Measurements from ENCODE around the gene HYAL3. TPM values are rescaled to one million over a fixed set of nuclear protein-coding genes. Genes with fewer than 3 reads are reported as not detected.
A peak's percentile ranks its signal among the peaks of the same experiment; 100 is the strongest.

Gene HYAL3
- total and polyA plus RNA-seq, 2 experiments from 2014 or later: 7.6 to 9.6 TPM

GRCh38 chr3:50267280-50267913 lies 31.8 kb downstream of the HYAL3 start:
- Histone ChIP-seq H3K4me1 (ENCODE audit: insufficient read depth) (peaks cover 43% of the 10 kb centered on the region), H3K9me2 (ENCODE audit: insufficient read depth) (no peaks in the 10 kb centered on the region), H4K20me1 (ENCODE audit: insufficient read depth) (no peaks in the 10 kb centered on the region), H3K4me3 (peak overlapping the region; percentile 65), H2AFZ (peak overlapping the region; percentile 67), H3K36me3 (ENCODE audit: low read depth) (no peaks in the 10 kb centered on the region), H3K4me2 (ENCODE audit: unreplicated experiment) (peak overlapping the region; percentile 63), H3K27me3 (replicated peaks; ENCODE audit: insufficient read depth) (no peaks in the 10 kb centered on the region), H3K9me3 (ENCODE audit: low read depth) (no peaks in the 10 kb centered on the region), H3K79me2 (ENCODE audit: insufficient read depth) (no peaks in the 10 kb centered on the region), H3K9ac (peak overlapping the region; percentile 71), H3K27ac (no peak overlapping the region), H3F3A (ENCODE audit: insufficient read depth) (peaks cover 13% of the 10 kb centered on the region; the same call in 1 of the 2 replicates)
- WGBS, 2 experiments (ENCODE audit: low coverage in 1 of 2, low lambda C conversion rate in 2 of 2, missing lambda C conversion rate in 2 of 2): 8 to 9% methylated on average over 17 to 22 of the region's 22 CpGs
- peak; percentile 60 for DNase-seq
- no peak for TF ChIP-seq EZH2phosphoT487 (IDR thresholded peaks at IDR 0.05; ENCODE audit: insufficient read depth, low read depth)
- TF ChIP-seq EZH2 (IDR thresholded peaks at IDR 0.05; ENCODE audit: insufficient read depth, poor library complexity, severe bottlenecking): no peak
- in situ Hi-C loops (cut with MboI): no loop called here

DNA sequence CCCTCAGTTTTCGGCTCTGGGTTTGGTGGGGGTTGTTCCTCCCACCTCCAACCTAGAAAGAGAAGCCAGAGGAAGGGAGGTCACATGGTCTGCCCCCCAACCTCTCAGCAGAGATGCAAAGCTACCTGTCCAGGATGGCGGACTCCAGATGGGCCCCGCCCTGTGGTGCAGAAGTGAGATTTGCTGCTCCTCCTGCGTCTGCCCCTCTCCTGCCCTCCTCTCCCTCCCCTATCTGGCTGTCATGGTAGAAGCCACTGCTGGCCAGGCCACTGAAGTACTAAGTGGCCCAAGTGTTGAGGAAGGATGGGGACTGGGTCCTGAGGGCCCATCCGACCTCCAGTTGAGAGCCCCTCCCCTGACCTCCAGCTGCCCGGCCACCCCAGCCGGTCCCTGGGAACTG lies 32.4 kb downstream of the HYAL3 start:
- TF ChIP-seq EZH2 (IDR thresholded peaks at IDR 0.05; ENCODE audit: insufficient read depth, poor library complexity, severe bottlenecking) (no peak), EZH2phosphoT487 (IDR thresholded peaks at IDR 0.05; ENCODE audit: insufficient read depth, low read depth) (no peak)
- H3K79me2 ChIP-seq (ENCODE audit: insufficient read depth): no peaks in the 10 kb centered on the region
- H4K20me1 ChIP-seq (ENCODE audit: insufficient read depth): no peaks in the 10 kb centered on the region
- no peaks in the 10 kb centered on the region for H3K36me3 ChIP-seq (ENCODE audit: low read depth)
- no peaks in the 10 kb centered on the region for H3K27me3 ChIP-seq (replicated peaks; ENCODE audit: insufficient read depth)
- H3K27ac ChIP-seq: no peak overlapping the region
- H3K4me3 ChIP-seq: peak overlapping the region; percentile 65
- peak overlapping the region; percentile 63 for H3K4me2 ChIP-seq (ENCODE audit: unreplicated experiment)
- in situ Hi-C loops (cut with MboI): no loop called here
- DNase-seq: no peak
- no peaks in the 10 kb centered on the region for H3K9me3 ChIP-seq (ENCODE audit: low read depth)
- no peak overlapping the region; the same call in 1 of the 2 replicates for H2AFZ ChIP-seq
- H3K9me2 ChIP-seq (ENCODE audit: insufficient read depth): no peaks in the 10 kb centered on the region
- H3F3A ChIP-seq (ENCODE audit: insufficient read depth): peaks cover 13% of the 10 kb centered on the region; the same call in 1 of the 2 replicates
- peak overlapping the region; percentile 71 for H3K9ac ChIP-seq
- peaks cover 43% of the 10 kb centered on the region for H3K4me1 ChIP-seq (ENCODE audit: insufficient read depth)
- 54 to 57% methylated on average over 7 of the region's 7 CpGs for WGBS, 2 experiments (ENCODE audit: low coverage in 1 of 2, low lambda C conversion rate in 2 of 2, missing lambda C conversion rate in 2 of 2)

- no peaks in the 10 kb centered on the region for H3K36me3 ChIP-seq (ENCODE audit: low read depth)
Measured at GRCh38 chr3:50266017-50266416, 33.2 kb downstream of the HYAL3 start.

DNA sequence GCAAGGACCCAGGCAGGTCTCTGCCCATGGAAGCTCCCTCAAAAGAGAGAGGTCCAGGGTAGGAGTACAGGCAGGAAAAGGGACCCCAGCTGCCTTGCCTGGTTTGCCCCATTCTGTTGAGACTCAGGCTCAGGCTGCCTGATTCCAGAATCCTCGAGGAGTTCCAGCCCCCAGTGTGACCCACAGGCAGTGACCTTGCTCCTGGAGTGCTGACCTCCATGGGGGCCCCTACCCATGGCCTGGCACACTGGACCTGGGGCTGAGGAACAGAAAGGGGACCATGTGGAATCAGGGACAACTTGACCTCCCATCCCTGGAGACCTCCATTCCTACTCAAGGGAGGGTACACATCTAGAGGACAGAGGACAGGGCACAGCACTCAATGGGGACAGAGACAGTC lies 33.6 kb downstream of the HYAL3 start:
- TF ChIP-seq EZH2 (IDR thresholded peaks at IDR 0.05; ENCODE audit: insufficient read depth, poor library complexity, severe bottlenecking): no peak
- no peak for TF ChIP-seq EZH2phosphoT487 (IDR thresholded peaks at IDR 0.05; ENCODE audit: insufficient read depth, low read depth)
- H3K4me1 ChIP-seq (ENCODE audit: insufficient read depth): peaks cover 42% of the 10 kb centered on the region

More at GRCh38 chr3:50266017-50266416, 33.2 kb downstream of the HYAL3 start:
- TF ChIP-seq EZH2 (IDR thresholded peaks at IDR 0.05; ENCODE audit: insufficient read depth, poor library complexity, severe bottlenecking) (no peak), EZH2phosphoT487 (IDR thresholded peaks at IDR 0.05; ENCODE audit: insufficient read depth, low read depth) (no peak)
- no peaks in the 10 kb centered on the region for H3K79me2 ChIP-seq (ENCODE audit: insufficient read depth)
- H3K9ac ChIP-seq: no peak overlapping the region
- H2AFZ ChIP-seq: no peak overlapping the region
- no peak overlapping the region for H3K27ac ChIP-seq
- peaks cover 43% of the 10 kb centered on the region for H3K4me1 ChIP-seq (ENCODE audit: insufficient read depth)
- 54 to 56% methylated on average over 6 of the region's 6 CpGs for WGBS, 2 experiments (ENCODE audit: low coverage in 1 of 2, low lambda C conversion rate in 2 of 2, missing lambda C conversion rate in 2 of 2)
- H3K4me3 ChIP-seq: no peak overlapping the region
- in situ Hi-C loops (cut with MboI): no loop called here
- H3K27me3 ChIP-seq (replicated peaks; ENCODE audit: insufficient read depth): no peaks in the 10 kb centered on the region
- no peak for DNase-seq
- peaks cover 13% of the 10 kb centered on the region; the same call in 1 of the 2 replicates for H3F3A ChIP-seq (ENCODE audit: insufficient read depth)
- H3K4me2 ChIP-seq (ENCODE audit: unreplicated experiment): no peak overlapping the region
- no peaks in the 10 kb centered on the region for H4K20me1 ChIP-seq (ENCODE audit: insufficient read depth)
- no peaks in the 10 kb centered on the region for H3K9me2 ChIP-seq (ENCODE audit: insufficient read depth)
- no peaks in the 10 kb centered on the region for H3K9me3 ChIP-seq (ENCODE audit: low read depth)

More for the DNA sequence above, 33.6 kb downstream of the HYAL3 start:
- H3K9ac ChIP-seq: no peak overlapping the region
- no peaks in the 10 kb centered on the region for H3K79me2 ChIP-seq (ENCODE audit: insufficient read depth)
- no peaks in the 10 kb centered on the region for H4K20me1 ChIP-seq (ENCODE audit: insufficient read depth)
- no peaks in the 10 kb centered on the region for H3K36me3 ChIP-seq (ENCODE audit: low read depth)
- H3K9me3 ChIP-seq (ENCODE audit: low read depth): no peaks in the 10 kb centered on the region
- H3K4me2 ChIP-seq (ENCODE audit: unreplicated experiment): no peak overlapping the region
- 0 to 6% methylated on average over 1 of the region's 1 CpG for WGBS, 2 experiments (ENCODE audit: low coverage in 1 of 2, low lambda C conversion rate in 2 of 2, missing lambda C conversion rate in 2 of 2)
- H3K27me3 ChIP-seq (replicated peaks; ENCODE audit: insufficient read depth): no peaks in the 10 kb centered on the region
- H3K4me3 ChIP-seq: no peak overlapping the region
- H3F3A ChIP-seq (ENCODE audit: insufficient read depth): peaks cover 13% of the 10 kb centered on the region; the same call in 1 of the 2 replicates
- no peaks in the 10 kb centered on the region for H3K9me2 ChIP-seq (ENCODE audit: insufficient read depth)
- in situ Hi-C loops (cut with MboI): no loop called here
- H2AFZ ChIP-seq: no peak overlapping the region
- 0 out of 2 replicates have a peak overlapping the region, but pooled peaks have one; percentile 48 for H3K27ac ChIP-seq
- no peak for DNase-seq

All from GM23248 (cell line).